GM19240 (cell line): Measurements from ENCODE around the gene CES1.
"Not testable (repeated sequence)": the region's sequence is repeated elsewhere in the genome, so short reads cannot be mapped to it uniquely, and the experiment has no call there.

Source experiments
- DNase-seq: peaks from one replicate; pipeline ENCODE4 v3.0.0; 2011; ENCODE audit warnings: low spot score; ENCODE audit not compliant: insufficient read length

Gene CES1

DNA sequence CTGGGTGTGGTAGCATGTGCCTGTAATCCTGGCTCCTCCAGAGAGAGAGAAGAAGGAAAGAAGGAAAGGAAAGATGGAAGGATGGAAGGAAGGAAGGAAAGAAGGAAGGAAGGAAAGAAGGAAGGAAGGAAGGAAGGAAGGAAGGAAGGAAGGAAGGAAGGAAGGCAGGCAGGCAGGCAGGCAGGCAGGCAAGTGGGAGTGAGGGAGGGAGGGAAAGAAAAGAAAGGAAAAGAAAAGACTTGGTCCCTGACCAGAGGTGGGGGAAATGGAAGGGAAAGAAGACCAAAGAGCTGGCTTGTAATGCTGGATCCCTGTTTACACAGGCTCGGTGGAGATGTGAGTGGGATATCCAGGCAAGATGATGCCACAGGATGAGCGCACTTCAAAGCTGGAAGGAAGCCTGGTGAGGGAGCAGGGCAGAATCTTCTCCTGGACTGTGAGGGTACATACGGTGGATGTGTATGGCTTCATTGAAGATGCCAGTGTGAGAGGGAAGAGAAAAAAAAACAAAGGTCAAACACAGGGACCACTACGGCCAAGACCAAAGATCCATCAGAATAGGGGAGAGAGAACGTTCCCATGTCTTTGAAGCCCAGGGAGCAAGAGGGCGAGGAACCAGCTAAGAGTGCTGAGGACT is 2.1 kb downstream of the CES1 start:
- DNase-seq = no peak

GRCh38 chr16:55829232-55829631 is 3.7 kb downstream of the CES1 start:
- DNase-seq = not testable (repeated sequence)

- DNase-seq = no peak
Measured at GRCh38 chr16:55828680-55829079, 4.2 kb downstream of the CES1 start.

- DNase-seq = no peak
Measured at GRCh38 chr16:55825115-55825728, 7.7 kb downstream of the CES1 start.

DNA sequence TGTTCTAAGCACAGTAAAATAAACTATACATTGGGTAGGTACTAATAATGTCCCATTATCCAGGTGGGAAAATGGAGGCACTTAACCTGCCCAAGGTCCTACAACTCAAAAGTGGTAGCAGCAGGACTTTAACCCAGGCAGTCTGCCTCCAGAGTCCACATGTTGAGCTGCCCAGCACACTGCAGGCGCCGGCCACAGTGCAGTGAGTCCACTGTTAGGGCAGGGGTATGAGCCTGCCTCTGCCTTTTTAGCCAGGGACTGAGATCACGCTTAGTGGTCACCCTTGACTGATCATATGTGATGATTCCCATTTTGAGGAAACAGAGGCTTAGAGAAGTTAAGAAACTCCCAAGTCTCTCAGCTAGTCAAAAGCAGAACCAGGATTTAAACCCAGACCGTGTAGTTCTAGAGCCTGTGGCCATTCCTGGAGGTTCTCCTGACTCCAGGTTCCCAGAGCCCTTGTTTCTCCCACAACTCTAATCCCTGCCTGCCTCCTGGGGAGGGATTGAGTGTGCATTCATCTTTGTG is 8.4 kb downstream of the CES1 start:
- DNase-seq = no peak

DNA sequence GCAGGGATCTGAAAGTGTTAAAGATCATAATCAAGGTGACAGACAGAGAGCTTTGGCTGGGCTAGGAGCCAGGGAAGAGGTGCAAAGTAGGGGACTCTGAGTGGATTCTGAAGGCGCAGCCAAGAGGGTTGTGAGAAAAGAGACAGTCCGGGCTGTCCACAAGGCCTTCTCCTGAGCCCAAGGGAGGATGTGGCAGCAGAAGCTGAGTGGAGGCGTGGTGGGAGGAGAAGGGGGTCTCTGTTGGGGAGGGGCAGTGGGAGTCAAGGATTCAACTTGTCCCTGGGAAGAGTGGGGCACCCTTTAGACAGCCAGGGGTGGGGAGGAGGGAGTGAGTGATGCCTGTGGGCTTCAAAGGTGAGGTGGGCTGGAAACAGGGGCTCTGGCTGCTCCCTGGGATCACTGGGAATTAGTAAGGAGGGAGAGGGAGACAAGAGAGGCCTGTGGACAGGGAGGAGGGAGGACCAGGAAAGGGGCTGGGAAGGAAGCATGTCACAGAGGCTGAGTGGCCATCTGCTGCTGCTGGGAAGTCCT is 10.6 kb downstream of the CES1 start:
- no peak for DNase-seq

DNA sequence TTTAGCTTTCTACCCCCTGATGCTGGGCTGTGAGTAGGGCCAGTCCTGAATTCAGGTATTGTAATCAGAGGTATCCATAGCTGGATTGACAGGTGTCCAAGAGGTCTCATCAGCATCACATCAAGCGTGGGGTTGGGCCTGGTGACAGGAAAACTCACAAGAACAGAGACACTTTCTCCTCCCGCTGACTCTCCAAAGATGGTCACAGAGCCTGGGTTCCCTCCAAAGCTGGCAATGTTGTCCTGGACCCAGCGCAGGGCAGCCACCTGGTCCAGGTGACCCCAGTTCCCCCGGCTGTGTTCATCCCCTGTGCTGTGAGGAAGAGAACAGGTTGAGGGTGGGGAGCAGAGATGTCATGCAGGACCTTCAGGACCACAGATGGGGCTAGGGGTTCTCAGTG is 11.7 kb downstream of the CES1 start:
- DNase-seq = no peak

DNA sequence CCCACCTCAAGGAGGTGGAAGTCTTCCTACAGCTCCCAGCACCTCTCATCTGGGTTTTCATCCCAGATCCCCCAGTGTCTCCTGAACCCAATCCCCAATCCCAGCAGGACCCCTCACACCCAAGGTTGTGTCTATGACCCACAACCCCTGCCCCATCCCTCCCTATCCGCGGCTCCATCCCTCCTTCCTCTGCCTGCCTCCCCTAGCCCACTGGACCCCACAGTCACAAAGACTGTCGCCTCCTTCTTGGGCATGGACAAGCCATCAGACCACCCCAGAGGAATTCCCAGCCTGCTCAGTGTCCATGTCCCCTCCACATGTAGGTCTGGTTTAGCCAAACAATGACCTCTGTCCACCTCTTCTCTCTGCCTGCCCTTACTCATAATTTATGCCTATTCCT is 12.3 kb downstream of the CES1 start:
- no peak for DNase-seq

- no peak for DNase-seq
Measured at GRCh38 chr16:55817236-55817912, 15.5 kb downstream of the CES1 start.

- DNase-seq = not testable (repeated sequence)
Measured at GRCh38 chr16:55816222-55816621, 16.7 kb downstream of the CES1 start.

DNA sequence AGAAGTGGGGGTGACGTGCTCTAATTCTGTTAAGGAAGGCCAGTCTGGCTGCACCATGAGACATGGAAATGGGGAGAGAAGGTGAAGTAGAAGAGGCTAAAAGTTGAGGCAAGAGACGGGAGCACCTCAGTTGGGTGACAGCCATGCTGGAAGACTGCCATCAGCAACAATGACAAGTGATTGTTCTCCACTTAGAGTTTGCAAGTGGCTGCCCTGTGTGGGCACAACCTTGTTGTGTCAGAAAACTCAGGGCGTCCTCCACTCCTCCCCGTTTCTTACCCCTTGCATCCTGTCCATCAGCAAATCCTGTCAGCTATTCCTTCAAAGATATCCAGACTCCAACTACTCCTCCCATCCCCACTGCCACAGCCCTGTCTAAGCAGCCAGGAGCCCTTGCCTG is 17.6 kb downstream of the CES1 start:
- DNase-seq = no peak

DNA sequence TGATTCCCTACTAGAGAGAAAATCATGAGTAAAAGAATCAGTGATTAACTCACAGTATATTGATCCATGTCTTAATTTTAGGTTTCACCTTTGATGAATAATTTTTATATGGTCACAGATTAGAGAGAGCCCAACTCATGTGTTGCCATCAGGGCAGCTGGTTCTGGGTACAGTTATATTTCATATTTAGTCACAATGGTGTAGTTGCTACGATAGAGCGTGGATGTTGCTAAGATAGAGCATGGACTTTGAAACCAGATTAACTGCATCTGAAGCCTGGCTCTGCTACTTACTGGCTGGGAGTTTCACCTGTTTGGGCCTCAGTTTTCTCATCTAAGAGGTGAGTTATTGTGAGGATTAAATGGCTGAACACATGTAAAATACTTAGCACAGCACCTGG is 18.7 kb downstream of the CES1 start:
- not testable (repeated sequence) for DNase-seq

DNA sequence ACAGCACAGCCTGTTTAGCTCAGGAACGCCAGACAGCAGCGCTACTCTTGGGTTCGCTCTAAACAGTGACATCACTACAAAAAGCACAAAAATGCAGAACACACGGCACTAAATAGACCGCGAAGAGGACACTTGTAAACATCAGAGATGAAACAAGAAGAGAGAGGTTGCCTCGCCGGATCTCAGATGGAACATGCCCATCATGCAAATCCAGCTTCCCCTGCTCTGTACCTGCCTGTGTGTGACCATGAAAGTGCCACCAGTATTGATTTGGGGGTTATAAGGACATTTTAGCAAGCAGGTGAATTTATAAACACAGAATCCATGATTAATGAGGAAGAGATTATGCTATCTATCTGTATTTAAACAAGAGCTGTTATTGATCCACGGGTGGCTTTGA is 19.2 kb downstream of the CES1 start:
- not testable (repeated sequence) for DNase-seq

DNA sequence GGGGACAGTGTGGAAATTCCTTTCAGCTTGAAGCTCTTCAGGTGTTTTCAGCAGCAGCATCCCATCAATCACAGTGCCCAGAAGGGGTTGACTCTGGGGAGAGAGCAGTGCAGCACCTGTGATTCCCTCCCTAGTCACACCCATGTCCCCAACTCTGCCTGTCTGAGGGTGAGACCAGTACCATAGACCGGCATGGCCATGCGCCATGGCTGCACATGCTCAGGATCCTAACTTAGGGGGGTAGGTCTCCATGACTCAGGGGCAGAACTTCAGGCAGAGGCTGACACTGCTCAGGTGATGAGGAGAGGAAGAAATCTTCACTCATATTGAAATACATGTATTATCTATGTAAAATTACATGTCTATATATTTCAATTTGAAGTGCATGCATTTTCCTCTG is 19.9 kb downstream of the CES1 start:
- no peak for DNase-seq

- no peak for DNase-seq
Measured at GRCh38 chr16:55811811-55812210, 21.1 kb downstream of the CES1 start.

DNA sequence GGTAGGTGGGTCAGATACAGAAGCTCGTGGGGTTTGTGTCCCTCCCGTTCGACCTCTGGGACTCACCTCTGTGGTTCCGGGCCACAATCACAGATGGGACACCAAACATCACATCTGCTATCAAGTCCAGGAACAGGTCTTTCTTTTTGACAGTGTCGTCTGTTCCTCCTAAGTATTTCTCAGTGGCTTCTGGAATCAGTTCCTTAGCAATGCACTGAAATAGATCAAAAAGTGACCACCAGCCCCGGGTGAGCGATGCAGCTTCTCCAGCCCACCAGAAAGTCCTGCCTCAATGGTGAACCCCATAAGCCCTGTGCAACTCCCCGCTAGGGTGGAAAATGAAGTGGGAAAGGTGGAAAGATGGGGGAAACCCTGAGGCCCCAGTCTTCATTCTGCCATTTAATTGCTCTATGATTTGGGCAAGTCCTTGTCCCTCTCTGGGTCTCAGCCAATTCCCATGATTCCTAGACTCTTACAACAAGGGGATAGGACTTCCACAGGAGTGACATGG is 22.4 kb downstream of the CES1 start:
- no peak for DNase-seq

GRCh38 chr16:55809851-55810250 is 23.0 kb downstream of the CES1 start:
- DNase-seq = no peak

DNA sequence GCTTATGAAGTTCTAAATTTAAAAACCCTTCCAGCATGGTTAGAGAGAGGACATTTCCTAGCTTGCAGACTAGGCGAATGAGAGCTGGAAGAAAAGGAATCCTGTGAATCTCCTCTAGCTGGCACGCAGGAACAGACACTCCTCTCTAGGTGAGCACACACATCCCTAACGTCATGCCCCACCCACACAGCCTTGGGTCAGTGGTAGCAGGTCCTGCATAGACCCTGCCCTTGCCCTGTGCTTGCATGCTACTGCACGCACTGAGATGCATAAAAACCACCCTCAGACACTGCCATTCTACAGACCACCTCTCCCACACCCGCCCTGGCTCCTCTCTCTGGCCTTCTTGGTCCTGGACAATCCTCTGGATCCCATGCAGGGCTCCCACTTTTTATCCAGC is 23.5 kb downstream of the CES1 start:
- no peak for DNase-seq

DNA sequence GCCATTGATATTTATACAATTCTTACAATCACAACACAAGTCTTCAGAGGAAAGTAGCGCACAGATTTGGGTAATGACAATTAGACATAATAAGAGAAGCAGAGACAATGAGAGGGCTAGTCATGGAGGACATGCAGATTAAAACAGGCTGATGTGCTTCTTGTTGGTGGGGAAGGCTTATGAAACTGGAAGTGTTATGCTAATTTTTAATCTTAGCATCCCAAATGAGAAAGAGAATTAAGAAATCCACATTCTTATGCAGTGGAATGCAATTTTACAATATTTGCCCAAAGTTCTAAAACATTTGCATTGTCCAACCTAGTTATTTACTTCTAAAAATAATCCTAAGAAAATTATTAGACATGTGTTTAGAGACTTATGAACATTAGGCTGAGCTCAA is 24.6 kb downstream of the CES1 start:
- not testable (repeated sequence) for DNase-seq

GRCh38 chr16:55805104-55805503 is 27.8 kb downstream of the CES1 start:
- DNase-seq = not testable (repeated sequence)

- not testable (repeated sequence) for DNase-seq
Measured at GRCh38 chr16:55803681-55804080, 29.2 kb downstream of the CES1 start.

GRCh38 chr16:55792934-55793374 is 39.9 kb downstream of the CES1 start:
- DNase-seq = not testable (repeated sequence)
